C4-2B (cell line): ENCODE measurements around the gene NGFR.

Experiments
- CTCF ChIP-seq: fragments of 450-650 bp; conservative IDR thresholded peaks from 2 replicates; pipeline ENCODE4 v1.5.1; 2017; ENCODE audit warnings: mild to moderate bottlenecking
- ZFX ChIP-seq: fragments of 450-650 bp; IDR thresholded peaks from 2 replicates; pipeline ENCODE4 v1.6.1; 2017

- TF ChIP-seq CTCF = no peak
- no peak for TF ChIP-seq ZFX
Observed at GRCh38 chr17:49480836-49481615, 14.1 kb upstream of the NGFR start.
